ENCODE results near the gene KLHL24. TPM values are rescaled to one million over a fixed set of nuclear protein-coding genes. Genes with fewer than 3 reads are reported as not detected.
"Not testable (repeated sequence)": the region's sequence is repeated elsewhere in the genome, so short reads cannot be mapped to it uniquely, and the experiment has no call there.

KLHL24 gene
- total and polyA plus RNA-seq, 4 donors = 26.2 to 162 (median 51.0) TPM

GRCh38 chr3:183632725-183633124, 2.7 kb upstream of the KLHL24 start:
- not testable (repeated sequence) for H3K4me1 ChIP-seq (ENCODE audit: control insufficient read depth, insufficient read depth, low read length); H3K36me3 ChIP-seq (ENCODE audit: control insufficient read depth, insufficient read depth, low read length); DNase-seq (ENCODE audit: low read depth in 4 of 6, low spot score in 6 of 6); H3K27me3 ChIP-seq (ENCODE audit: control insufficient read depth, insufficient read depth, low read length); H3K4me3 ChIP-seq (ENCODE audit: low read depth, low read length); H3K27ac ChIP-seq (ENCODE audit: low read depth, low read length); H3K9me3 ChIP-seq (ENCODE audit: control insufficient read depth, insufficient read depth, low read length)
- 100% methylated on average over 2 of the region's 8 CpGs for WGBS (ENCODE audit: insufficient coverage)

DNA sequence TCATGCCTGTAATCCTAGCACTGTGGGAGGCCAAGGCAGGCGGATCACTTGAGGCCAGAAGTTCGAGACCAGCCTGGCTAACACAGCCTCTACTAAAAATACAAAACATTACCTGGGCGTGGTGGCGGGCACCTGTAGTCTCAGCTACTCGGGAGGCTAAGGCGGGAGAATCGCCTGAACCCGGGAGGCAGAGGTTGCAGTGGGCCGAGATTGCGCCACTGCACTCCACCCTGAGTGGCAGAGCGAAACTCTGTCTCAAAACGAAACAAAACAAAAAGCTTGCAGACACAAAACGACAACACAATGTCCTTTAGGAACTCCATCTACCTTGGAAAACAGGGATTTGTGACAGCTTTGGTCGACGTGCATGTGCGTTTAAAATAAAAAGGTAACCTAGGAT, 716 bp upstream of the KLHL24 start:
- H3K4me3 ChIP-seq (ENCODE audit: low read depth, low read length) = peak overlapping the region; percentile 89
- 76% methylated on average over 13 of the region's 16 CpGs for WGBS (ENCODE audit: insufficient coverage)
- no peaks in the 10 kb centered on the region for H3K9me3 ChIP-seq (ENCODE audit: control insufficient read depth, insufficient read depth, low read length)
- H3K36me3 ChIP-seq (ENCODE audit: control insufficient read depth, insufficient read depth, low read length) = no peaks in the 10 kb centered on the region
- no peak for DNase-seq (ENCODE audit: low read depth in 4 of 6, low spot score in 6 of 6)
- H3K4me1 ChIP-seq (ENCODE audit: control insufficient read depth, insufficient read depth, low read length) = peaks cover 9% of the 10 kb centered on the region
- H3K27me3 ChIP-seq (ENCODE audit: control insufficient read depth, insufficient read depth, low read length) = no peaks in the 10 kb centered on the region
- peak overlapping the region; percentile 99 for H3K27ac ChIP-seq (ENCODE audit: low read depth, low read length)

DNA sequence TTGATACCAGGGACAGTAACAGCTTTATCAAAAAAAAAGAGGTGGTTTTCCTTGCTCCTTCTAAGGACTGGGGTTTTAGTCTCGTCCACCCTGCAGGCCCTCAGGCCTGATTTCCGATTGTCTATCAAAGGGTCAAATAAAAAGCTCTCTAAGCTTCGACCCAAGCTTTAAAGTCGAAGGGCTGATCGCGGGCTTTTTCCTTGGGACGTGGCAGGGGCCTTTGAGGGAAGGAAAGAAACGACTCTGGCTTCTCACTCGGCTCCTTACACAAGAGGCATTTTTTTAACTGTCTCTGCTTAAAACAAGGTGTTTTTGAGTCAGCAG, 354 bp upstream of the KLHL24 start:
- no peaks in the 10 kb centered on the region for H3K36me3 ChIP-seq (ENCODE audit: control insufficient read depth, insufficient read depth, low read length)
- H3K27ac ChIP-seq (ENCODE audit: low read depth, low read length) = peak overlapping the region; percentile 99
- peaks cover 9% of the 10 kb centered on the region for H3K4me1 ChIP-seq (ENCODE audit: control insufficient read depth, insufficient read depth, low read length)
- peak overlapping the region; percentile 89 for H3K4me3 ChIP-seq (ENCODE audit: low read depth, low read length)
- WGBS (ENCODE audit: insufficient coverage) = 9% methylated on average over 2 of the region's 9 CpGs
- H3K9me3 ChIP-seq (ENCODE audit: control insufficient read depth, insufficient read depth, low read length) = no peaks in the 10 kb centered on the region
- no peaks in the 10 kb centered on the region for H3K27me3 ChIP-seq (ENCODE audit: control insufficient read depth, insufficient read depth, low read length)
- DNase-seq (ENCODE audit: low read depth in 4 of 6, low spot score in 6 of 6) = no peak

DNA sequence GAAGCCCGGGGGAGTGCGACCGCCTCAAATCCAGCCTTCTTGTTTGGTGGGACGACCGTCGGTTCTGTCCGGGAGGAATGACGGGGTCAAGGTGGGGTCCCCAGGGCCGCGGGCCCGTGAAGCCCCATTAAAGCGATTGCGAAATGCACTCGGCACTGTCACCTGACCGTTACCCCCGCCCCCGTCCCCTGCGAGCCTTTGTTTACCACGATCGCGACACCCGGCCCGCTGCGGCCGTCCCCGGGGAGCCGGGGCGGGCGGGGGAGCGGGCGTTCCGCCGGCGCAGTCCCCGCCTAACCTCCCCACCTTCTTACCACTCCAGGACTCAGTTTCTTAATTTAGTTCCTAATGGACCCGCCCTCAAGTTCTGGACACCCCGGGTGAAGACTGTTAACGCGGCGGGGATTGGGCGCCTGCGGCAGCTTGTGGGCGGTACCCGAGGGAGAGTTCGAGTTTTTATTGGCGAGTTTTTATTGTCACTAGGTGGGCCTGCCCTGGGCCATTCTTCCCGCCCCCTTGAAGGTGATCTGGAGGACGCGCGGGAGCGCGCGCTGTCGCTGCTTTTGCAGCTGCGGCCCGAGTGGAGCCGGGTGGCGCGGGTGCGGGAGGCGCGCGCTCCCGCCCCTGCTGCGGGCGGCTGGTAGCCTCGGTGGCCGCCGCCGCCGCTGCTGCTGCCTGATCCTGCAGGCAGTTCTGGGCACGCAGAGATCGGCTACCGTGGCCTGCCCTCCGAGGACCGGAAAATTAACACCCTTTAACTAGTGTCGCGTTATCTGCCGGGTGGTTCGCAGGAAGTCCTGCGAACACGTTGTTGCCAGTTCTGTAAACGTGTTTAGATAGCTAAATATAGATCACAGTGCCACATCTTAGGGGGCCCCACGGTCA, 1.0 kb downstream of the KLHL24 start:
- peak overlapping the region; percentile 89 for H3K4me3 ChIP-seq (ENCODE audit: low read depth, low read length)
- H3K9me3 ChIP-seq (ENCODE audit: control insufficient read depth, insufficient read depth, low read length) = no peaks in the 10 kb centered on the region
- WGBS (ENCODE audit: insufficient coverage) = under 1% methylated on average over 84 of the region's 84 CpGs
- no peaks in the 10 kb centered on the region for H3K36me3 ChIP-seq (ENCODE audit: control insufficient read depth, insufficient read depth, low read length)
- DNase-seq (ENCODE audit: low read depth in 4 of 6, low spot score in 6 of 6) = peak; percentile 79 to 98 (median 92)
- peaks cover 9% of the 10 kb centered on the region for H3K4me1 ChIP-seq (ENCODE audit: control insufficient read depth, insufficient read depth, low read length)
- H3K27me3 ChIP-seq (ENCODE audit: control insufficient read depth, insufficient read depth, low read length) = no peaks in the 10 kb centered on the region
- peak overlapping the region; percentile 99 for H3K27ac ChIP-seq (ENCODE audit: low read depth, low read length)

GRCh38 chr3:183637106-183637486, 1.7 kb downstream of the KLHL24 start:
- peak overlapping the region; percentile 89 for H3K4me3 ChIP-seq (ENCODE audit: low read depth, low read length)
- H3K36me3 ChIP-seq (ENCODE audit: control insufficient read depth, insufficient read depth, low read length) = no peaks in the 10 kb centered on the region
- H3K27ac ChIP-seq (ENCODE audit: low read depth, low read length) = peak overlapping the region; percentile 99
- DNase-seq (ENCODE audit: low read depth in 4 of 6, low spot score in 6 of 6) = no peak
- no peaks in the 10 kb centered on the region for H3K9me3 ChIP-seq (ENCODE audit: control insufficient read depth, insufficient read depth, low read length)
- WGBS (ENCODE audit: insufficient coverage) = no CpG with 5 or more reads among the region's 6 CpGs
- H3K4me1 ChIP-seq (ENCODE audit: control insufficient read depth, insufficient read depth, low read length) = peaks cover 9% of the 10 kb centered on the region
- no peaks in the 10 kb centered on the region for H3K27me3 ChIP-seq (ENCODE audit: control insufficient read depth, insufficient read depth, low read length)

DNA sequence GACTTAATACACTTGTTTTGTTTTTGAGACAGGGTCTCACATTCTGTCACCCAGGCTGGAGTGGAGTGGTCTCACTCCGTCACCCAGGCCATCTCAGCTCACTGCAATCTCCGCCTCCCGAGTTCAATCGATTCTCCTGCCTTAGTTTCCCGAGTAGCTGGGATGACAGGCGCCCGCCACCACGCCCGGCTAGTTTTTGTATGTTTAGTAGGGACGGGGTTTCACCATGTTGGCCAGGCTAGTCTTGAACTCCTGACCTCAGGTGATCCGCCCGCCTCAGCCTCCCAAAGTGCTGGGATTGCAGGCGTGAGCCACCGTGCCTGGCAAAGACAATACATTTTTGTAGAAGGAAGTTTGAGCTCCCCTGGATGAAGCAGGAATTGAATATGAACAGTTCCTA, 2.2 kb downstream of the KLHL24 start:
- H3K9me3 ChIP-seq (ENCODE audit: control insufficient read depth, insufficient read depth, low read length); DNase-seq (ENCODE audit: low read depth in 4 of 6, low spot score in 6 of 6); H3K27me3 ChIP-seq (ENCODE audit: control insufficient read depth, insufficient read depth, low read length); H3K36me3 ChIP-seq (ENCODE audit: control insufficient read depth, insufficient read depth, low read length); H3K4me3 ChIP-seq (ENCODE audit: low read depth, low read length); H3K4me1 ChIP-seq (ENCODE audit: control insufficient read depth, insufficient read depth, low read length): not testable (repeated sequence)
- WGBS (ENCODE audit: insufficient coverage) = 83% methylated on average over 6 of the region's 14 CpGs
- H3K27ac ChIP-seq (ENCODE audit: low read depth, low read length) = peak overlapping the region; percentile 99

DNA sequence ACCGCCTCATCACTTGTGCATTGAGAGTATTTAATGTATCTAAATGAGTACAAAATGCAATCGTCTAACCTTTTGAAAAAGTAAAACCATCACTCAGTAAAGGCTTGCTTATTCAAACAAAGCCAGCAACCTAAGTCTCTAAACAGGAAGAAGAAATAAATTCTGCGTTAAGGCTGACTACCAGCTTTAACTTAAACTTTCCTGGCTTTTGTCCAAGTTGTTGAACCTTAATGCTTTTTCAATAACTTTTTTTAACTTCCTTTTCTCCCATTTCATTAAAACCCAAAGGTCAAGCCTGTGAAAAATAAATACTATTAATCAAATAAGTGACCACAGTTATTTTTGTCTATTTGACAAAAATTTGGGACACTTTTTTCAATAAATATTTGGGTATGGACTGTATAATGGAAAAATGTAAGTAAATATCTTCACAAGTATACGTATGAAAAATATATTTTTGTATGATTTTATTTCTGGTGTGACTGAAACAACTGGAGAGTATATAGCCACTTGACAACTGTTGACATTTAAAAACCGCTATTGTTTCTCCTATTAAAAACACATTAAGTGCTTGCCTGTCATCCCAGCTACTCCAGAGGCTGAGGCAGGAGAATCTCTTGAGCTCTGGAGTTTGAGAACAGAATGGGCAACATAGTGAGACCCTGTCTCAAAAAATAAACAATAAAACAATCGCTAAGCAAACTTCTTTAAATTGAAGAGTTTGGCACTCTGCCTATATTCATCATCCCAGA, 2.9 kb downstream of the KLHL24 start:
- Histone ChIP-seq H3K4me1 (ENCODE audit: control insufficient read depth, insufficient read depth, low read length) (peaks cover 9% of the 10 kb centered on the region), H3K27ac (ENCODE audit: low read depth, low read length) (no peak overlapping the region)
- no CpG with 5 or more reads among the region's 6 CpGs for WGBS (ENCODE audit: insufficient coverage)

DNA sequence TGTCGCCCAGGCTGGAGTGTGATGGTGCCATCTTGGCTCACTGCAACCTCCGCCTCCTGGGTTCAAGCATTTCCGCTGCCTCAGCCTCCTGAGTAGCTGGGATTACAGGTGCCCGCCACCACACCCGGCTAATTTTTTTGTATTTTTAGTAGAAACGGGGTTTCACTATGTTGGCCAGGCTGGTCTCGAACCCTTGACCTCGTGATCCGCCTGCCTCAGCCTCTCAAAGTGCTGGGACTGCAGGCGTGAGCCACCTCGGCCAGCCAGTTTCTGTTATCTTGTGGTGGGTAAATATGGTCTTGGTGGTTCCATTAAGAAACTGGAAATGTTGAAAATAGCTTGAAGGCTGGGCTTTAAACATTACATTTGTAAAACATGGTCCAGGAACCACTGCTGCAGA, 5.2 kb downstream of the KLHL24 start:
- DNase-seq (ENCODE audit: low read depth in 4 of 6, low spot score in 6 of 6); H3K36me3 ChIP-seq (ENCODE audit: control insufficient read depth, insufficient read depth, low read length); H3K27me3 ChIP-seq (ENCODE audit: control insufficient read depth, insufficient read depth, low read length); H3K4me1 ChIP-seq (ENCODE audit: control insufficient read depth, insufficient read depth, low read length); H3K27ac ChIP-seq (ENCODE audit: low read depth, low read length); H3K4me3 ChIP-seq (ENCODE audit: low read depth, low read length); H3K9me3 ChIP-seq (ENCODE audit: control insufficient read depth, insufficient read depth, low read length): not testable (repeated sequence)
- 93% methylated on average over 11 of the region's 11 CpGs for WGBS (ENCODE audit: insufficient coverage)

More for the DNA sequence above, 2.9 kb downstream of the KLHL24 start:
- Histone ChIP-seq H3K27me3 (ENCODE audit: control insufficient read depth, insufficient read depth, low read length) (no peaks in the 10 kb centered on the region), H3K4me3 (ENCODE audit: low read depth, low read length) (no peak overlapping the region), H3K36me3 (ENCODE audit: control insufficient read depth, insufficient read depth, low read length) (no peaks in the 10 kb centered on the region), H3K9me3 (ENCODE audit: control insufficient read depth, insufficient read depth, low read length) (no peaks in the 10 kb centered on the region)
- DNase-seq (ENCODE audit: low read depth in 4 of 6, low spot score in 6 of 6) = peak in 1 of 6 donors; percentile 3

- DNase-seq (ENCODE audit: low read depth in 4 of 6, low spot score in 6 of 6) = peak in 1 of 6 donors; percentile 64
- peaks cover 5% of the 10 kb centered on the region for H3K4me1 ChIP-seq (ENCODE audit: control insufficient read depth, insufficient read depth, low read length)
- no peaks in the 10 kb centered on the region for H3K27me3 ChIP-seq (ENCODE audit: control insufficient read depth, insufficient read depth, low read length)
- H3K36me3 ChIP-seq (ENCODE audit: control insufficient read depth, insufficient read depth, low read length) = no peaks in the 10 kb centered on the region
- H3K9me3 ChIP-seq (ENCODE audit: control insufficient read depth, insufficient read depth, low read length) = no peaks in the 10 kb centered on the region
- H3K27ac ChIP-seq (ENCODE audit: low read depth, low read length) = no peak overlapping the region
- H3K4me3 ChIP-seq (ENCODE audit: low read depth, low read length) = no peak overlapping the region
- no CpG with 5 or more reads among the region's 2 CpGs for WGBS (ENCODE audit: insufficient coverage)
Observed at GRCh38 chr3:183641882-183642281, 6.5 kb downstream of the KLHL24 start.

GRCh38 chr3:183644244-183644643, 8.8 kb downstream of the KLHL24 start:
- H3K4me1 ChIP-seq (ENCODE audit: control insufficient read depth, insufficient read depth, low read length) = no peaks in the 10 kb centered on the region
- no peaks in the 10 kb centered on the region for H3K36me3 ChIP-seq (ENCODE audit: control insufficient read depth, insufficient read depth, low read length)
- DNase-seq (ENCODE audit: low read depth in 4 of 6, low spot score in 6 of 6) = no peak
- WGBS (ENCODE audit: insufficient coverage) = no CpG with 5 or more reads among the region's 1 CpG
- no peak overlapping the region for H3K27ac ChIP-seq (ENCODE audit: low read depth, low read length)
- no peak overlapping the region for H3K4me3 ChIP-seq (ENCODE audit: low read depth, low read length)
- H3K27me3 ChIP-seq (ENCODE audit: control insufficient read depth, insufficient read depth, low read length) = no peaks in the 10 kb centered on the region
- no peaks in the 10 kb centered on the region for H3K9me3 ChIP-seq (ENCODE audit: control insufficient read depth, insufficient read depth, low read length)
